ENCODE results near the gene DYNLT4. TPM values are rescaled to one million over a fixed set of nuclear protein-coding genes. Genes with fewer than 3 reads are reported as not detected.
"Not testable (repeated sequence)": the region's sequence is repeated elsewhere in the genome, so short reads cannot be mapped to it uniquely, and the experiment has no call there.

DYNLT4 gene
- total RNA-seq, 1 experiment from 2014 or later = 0.31 TPM

GRCh38 chr1:44775078-44775929 is 31.8 kb downstream of the DYNLT4 start, which contains the start of gene RPS8 (continued):
- TF ChIP-seq NR1H2 (CRISPR knock-in tag; IDR thresholded peaks at IDR 0.05) (no peak), ZNF281 (CRISPR knock-in tag; IDR thresholded peaks at IDR 0.05) (peak; percentile 31; the same call in 1 of the 2 replicates), E2F4 (CRISPR knock-in tag; IDR thresholded peaks at IDR 0.05; ENCODE audit: borderline replicate concordance, low read depth) (no peak; the same call in 1 of the 2 replicates), ZNF396 (CRISPR knock-in tag; IDR thresholded peaks at IDR 0.05; ENCODE audit: borderline replicate concordance) (no peak), TEAD1 (CRISPR knock-in tag; IDR thresholded peaks at IDR 0.05) (peak; percentile 90), CBFB (CRISPR knock-in tag; IDR thresholded peaks at IDR 0.05; ENCODE audit: low read depth) (no peak), MXD4 (CRISPR knock-in tag; IDR thresholded peaks at IDR 0.05; ENCODE audit: borderline replicate concordance) (no peak), ZNF121 (CRISPR knock-in tag; IDR thresholded peaks at IDR 0.05) (no peak), PREB (CRISPR knock-in tag; IDR thresholded peaks at IDR 0.05; ENCODE audit: borderline replicate concordance) (0 out of 2 replicates have a peak, but pooled peaks have one; percentile 47), STAT6 (CRISPR knock-in tag; conservative IDR thresholded peaks at IDR 0.05; ENCODE audit: low read depth) (no peak), SP1 (CRISPR knock-in tag; conservative IDR thresholded peaks at IDR 0.05) (peak; percentile 98), CDX4 (CRISPR knock-in tag; IDR thresholded peaks at IDR 0.05; ENCODE audit: borderline replicate concordance) (no peak), ZNF219 (CRISPR knock-in tag; IDR thresholded peaks at IDR 0.05; ENCODE audit: borderline replicate concordance) (no peak), NFATC4 (CRISPR knock-in tag; IDR thresholded peaks at IDR 0.05) (no peak), CREM (CRISPR knock-in tag; IDR thresholded peaks at IDR 0.05) (peak; percentile 99), RELA (CRISPR knock-in tag; IDR thresholded peaks at IDR 0.05; ENCODE audit: borderline replicate concordance) (0 out of 2 replicates have a peak, but pooled peaks have one; percentile 22), ZNF425 (CRISPR knock-in tag; conservative IDR thresholded peaks at IDR 0.05) (no peak), TEAD4 (CRISPR knock-in tag; IDR thresholded peaks at IDR 0.05) (peak; percentile 49; the same call in 1 of the 2 replicates), E2F1 (CRISPR knock-in tag; IDR thresholded peaks at IDR 0.05) (peak; percentile 82; the same call in 1 of the 2 replicates), IRF1 (CRISPR knock-in tag; IDR thresholded peaks at IDR 0.05) (no peak), GABPB1 (CRISPR knock-in tag; IDR thresholded peaks at IDR 0.05) (peak; percentile 72)

GRCh38 chr1:44766421-44766820 is 40.7 kb downstream of the DYNLT4 start:
- not testable (repeated sequence) for H3K27me3 Mint-ChIP-seq (ENCODE audit: low read depth); H3K27ac Mint-ChIP-seq; H3K4me3 Mint-ChIP-seq; ATAC-seq; H3K4me1 Mint-ChIP-seq; H3K9me3 Mint-ChIP-seq; DNase-seq (ENCODE audit: low spot score)
- peaks cover 52% of the 10 kb centered on the region for H3K36me3 Mint-ChIP-seq
- POLR2A ChIA-PET = interaction anchor here (0.7 to 1.4 kb wide), 2 partner anchors 9 to 20 kb away, joined by 3 to 5 read pairs; partner anchors contain the start of gene RPS8
- CTCF ChIA-PET = interaction anchor here (1.1 kb wide), 1 partner anchor 47 kb away, joined by 4 read pairs; no protein-coding TSS in a partner anchor

All from WTC11 (cell line).